Measurements from ENCODE around the gene RBMS3.

RBMS3 gene

GRCh38 chr3:29258161-29258560 is 22.7 kb upstream of the RBMS3 start:
- TF ChIP-seq FOXM1 (IDR thresholded peaks at IDR 0.05; ENCODE audit: borderline replicate concordance), result no peak
- no peak for TF ChIP-seq BHLHE40 (IDR thresholded peaks at IDR 0.05; ENCODE audit: borderline replicate concordance)
- TF ChIP-seq ELF4 (IDR thresholded peaks at IDR 0.05), result no peak
- TF ChIP-seq PKNOX1 (IDR thresholded peaks at IDR 0.05), result no peak
- no peak for TF ChIP-seq FOXA1 (IDR thresholded peaks at IDR 0.05)
- no peak for TF ChIP-seq TARDBP (IDR thresholded peaks at IDR 0.05)
- TF ChIP-seq FOXK2 (IDR thresholded peaks at IDR 0.05), result no peak
- no peak for TF ChIP-seq HDGF (IDR thresholded peaks at IDR 0.05; ENCODE audit: borderline replicate concordance)
- TF ChIP-seq NFRKB (IDR thresholded peaks at IDR 0.05), result no peak
- TF ChIP-seq L3MBTL2 (conservative IDR thresholded peaks at IDR 0.05), result no peak
- TF ChIP-seq ZNF384 (IDR thresholded peaks at IDR 0.05), result no peak
- no peak for TF ChIP-seq CTBP1 (IDR thresholded peaks at IDR 0.05; ENCODE audit: borderline replicate concordance)
- DNase-seq (ENCODE audit: extremely low spot score), result no peak
- CTCF ChIA-PET, result no interaction called here
- POLR2A ChIA-PET, result no interaction called here

- ChIA-PET CTCF (no interaction called here), POLR2A (no interaction called here)
These were observed 19.8 kb upstream of the RBMS3 start for GRCh38 chr3:29261119-29261518.

GRCh38 chr3:29263476-29263875 is 17.4 kb upstream of the RBMS3 start:
- TF ChIP-seq ARNT (IDR thresholded peaks at IDR 0.05) (no peak), FOXA1 (IDR thresholded peaks at IDR 0.05) (no peak), FOXK2 (IDR thresholded peaks at IDR 0.05) (no peak), FOXM1 (IDR thresholded peaks at IDR 0.05; ENCODE audit: borderline replicate concordance) (no peak)
- POLR2A ChIA-PET, result no interaction called here
- CTCF ChIA-PET, result no interaction called here
- no peak for DNase-seq (ENCODE audit: extremely low spot score)

More at GRCh38 chr3:29261119-29261518, 19.8 kb upstream of the RBMS3 start:
- TF ChIP-seq SUZ12 (IDR thresholded peaks at IDR 0.05), result no peak
- no peak for TF ChIP-seq HDGF (IDR thresholded peaks at IDR 0.05; ENCODE audit: borderline replicate concordance)
- no peak for TF ChIP-seq LEF1 (IDR thresholded peaks at IDR 0.05; ENCODE audit: borderline replicate concordance)
- TF ChIP-seq PKNOX1 (IDR thresholded peaks at IDR 0.05), result no peak
- TF ChIP-seq SP1 (IDR thresholded peaks at IDR 0.05), result no peak
- TF ChIP-seq FOXM1 (IDR thresholded peaks at IDR 0.05; ENCODE audit: borderline replicate concordance), result no peak
- TF ChIP-seq L3MBTL2 (conservative IDR thresholded peaks at IDR 0.05), result no peak
- TF ChIP-seq ELF4 (IDR thresholded peaks at IDR 0.05), result no peak
- TF ChIP-seq FOXK2 (IDR thresholded peaks at IDR 0.05), result no peak
- TF ChIP-seq FOXA1 (IDR thresholded peaks at IDR 0.05), result no peak
- no peak for TF ChIP-seq CTBP1 (IDR thresholded peaks at IDR 0.05; ENCODE audit: borderline replicate concordance)
- TF ChIP-seq ZNF384 (IDR thresholded peaks at IDR 0.05), result no peak
- DNase-seq (ENCODE audit: extremely low spot score), result no peak

GRCh38 chr3:29265509-29266072 is 15.3 kb upstream of the RBMS3 start:
- no peak for DNase-seq (ENCODE audit: extremely low spot score)
- POLR2A ChIA-PET, result no interaction called here
- CTCF ChIA-PET, result no interaction called here
- no peak for TF ChIP-seq PKNOX1 (IDR thresholded peaks at IDR 0.05)
- TF ChIP-seq TARDBP (IDR thresholded peaks at IDR 0.05), result no peak
- no peak for TF ChIP-seq FOXM1 (IDR thresholded peaks at IDR 0.05; ENCODE audit: borderline replicate concordance)
- no peak for TF ChIP-seq ELF4 (IDR thresholded peaks at IDR 0.05)
- no peak for TF ChIP-seq SP1 (IDR thresholded peaks at IDR 0.05)
- no peak for TF ChIP-seq HDGF (IDR thresholded peaks at IDR 0.05; ENCODE audit: borderline replicate concordance)
- no peak for TF ChIP-seq L3MBTL2 (conservative IDR thresholded peaks at IDR 0.05)
- no peak for TF ChIP-seq FOXK2 (IDR thresholded peaks at IDR 0.05)
- no peak for TF ChIP-seq CTBP1 (IDR thresholded peaks at IDR 0.05; ENCODE audit: borderline replicate concordance)
- TF ChIP-seq SUZ12 (IDR thresholded peaks at IDR 0.05), result no peak
- no peak for TF ChIP-seq NFRKB (IDR thresholded peaks at IDR 0.05)
- TF ChIP-seq ARNT (IDR thresholded peaks at IDR 0.05), result no peak
- no peak for TF ChIP-seq BHLHE40 (IDR thresholded peaks at IDR 0.05; ENCODE audit: borderline replicate concordance)

- no peak for DNase-seq (ENCODE audit: extremely low spot score)
- TF ChIP-seq FOXA1 (IDR thresholded peaks at IDR 0.05) (no peak), PKNOX1 (IDR thresholded peaks at IDR 0.05) (no peak), BHLHE40 (IDR thresholded peaks at IDR 0.05; ENCODE audit: borderline replicate concordance) (no peak), ARNT (IDR thresholded peaks at IDR 0.05) (no peak), FOXM1 (IDR thresholded peaks at IDR 0.05; ENCODE audit: borderline replicate concordance) (no peak), ZNF384 (IDR thresholded peaks at IDR 0.05) (no peak), SUZ12 (IDR thresholded peaks at IDR 0.05) (no peak), LEF1 (IDR thresholded peaks at IDR 0.05; ENCODE audit: borderline replicate concordance) (no peak), L3MBTL2 (conservative IDR thresholded peaks at IDR 0.05) (no peak), FOXK2 (IDR thresholded peaks at IDR 0.05) (no peak), CTBP1 (IDR thresholded peaks at IDR 0.05; ENCODE audit: borderline replicate concordance) (no peak), ELF4 (IDR thresholded peaks at IDR 0.05) (no peak), NFRKB (IDR thresholded peaks at IDR 0.05) (no peak), SP1 (IDR thresholded peaks at IDR 0.05) (no peak), HDGF (IDR thresholded peaks at IDR 0.05; ENCODE audit: borderline replicate concordance) (no peak), TARDBP (IDR thresholded peaks at IDR 0.05) (no peak)
- POLR2A ChIA-PET, result interaction anchor here (1.5 kb wide), 1 partner anchor 14 kb away, joined by 3 read pairs; the partner anchor contains the start of gene RBMS3
- CTCF ChIA-PET, result no interaction called here
These were observed 13.6 kb upstream of the RBMS3 start for GRCh38 chr3:29267226-29267625.

All from HEK293T (cell line).